Prostate gland (tissue), 2 donors: ENCODE results near the gene FSD1L.

Source experiments
- POLR2A ChIP-seq: fragments of 450-650 bp; IDR thresholded peaks from one replicate; pipeline ENCODE4 v1.6.1; 2016; ENCODE audit warnings: antibody characterized with exemption, mild to moderate bottlenecking
- POLR2AphosphoS5 ChIP-seq: sonication (generic); formaldehyde crosslinking; IDR thresholded peaks from one replicate; pipeline ENCODE4 v1.6.1; 2017; ENCODE audit warnings: antibody characterized with exemption
- TF ChIP-seq, protein P1 (sequence below), 4 experiments: fragments of 200-600 bp in 2 of 4; fragments of 450-650 bp in 2 of 4; sonication (generic) in 2 of 4; IDR thresholded peaks; 1 replicate in 3 of 4; 2 replicates in 1 of 4; pipeline ENCODE4 v1.5.1; 2016 to 2019; ENCODE audit warnings: antibody characterized with exemption in 4 of 4, mild to moderate bottlenecking in 2 of 4, moderate library complexity in 2 of 4

DNA sequence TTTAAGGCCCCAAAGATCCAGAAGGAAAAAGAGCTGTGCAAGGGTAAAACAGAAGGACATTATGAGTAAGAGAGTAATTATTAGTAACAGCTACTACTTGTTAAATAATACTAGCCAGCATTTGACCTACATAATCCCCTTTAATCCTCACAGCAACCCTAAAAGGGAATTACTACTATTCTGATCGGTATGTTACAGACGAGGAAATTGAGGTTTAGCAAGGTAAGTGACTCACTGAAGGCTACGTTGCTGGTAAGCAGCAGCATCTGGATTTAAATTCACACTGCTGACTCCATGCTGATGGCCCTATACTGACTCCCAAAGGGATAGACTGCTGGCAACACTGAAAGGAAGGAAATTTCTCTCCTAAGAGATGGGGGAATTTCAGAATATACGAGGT is 3.7 kb upstream of the FSD1L start:
- TF ChIP-seq, protein P1, sequence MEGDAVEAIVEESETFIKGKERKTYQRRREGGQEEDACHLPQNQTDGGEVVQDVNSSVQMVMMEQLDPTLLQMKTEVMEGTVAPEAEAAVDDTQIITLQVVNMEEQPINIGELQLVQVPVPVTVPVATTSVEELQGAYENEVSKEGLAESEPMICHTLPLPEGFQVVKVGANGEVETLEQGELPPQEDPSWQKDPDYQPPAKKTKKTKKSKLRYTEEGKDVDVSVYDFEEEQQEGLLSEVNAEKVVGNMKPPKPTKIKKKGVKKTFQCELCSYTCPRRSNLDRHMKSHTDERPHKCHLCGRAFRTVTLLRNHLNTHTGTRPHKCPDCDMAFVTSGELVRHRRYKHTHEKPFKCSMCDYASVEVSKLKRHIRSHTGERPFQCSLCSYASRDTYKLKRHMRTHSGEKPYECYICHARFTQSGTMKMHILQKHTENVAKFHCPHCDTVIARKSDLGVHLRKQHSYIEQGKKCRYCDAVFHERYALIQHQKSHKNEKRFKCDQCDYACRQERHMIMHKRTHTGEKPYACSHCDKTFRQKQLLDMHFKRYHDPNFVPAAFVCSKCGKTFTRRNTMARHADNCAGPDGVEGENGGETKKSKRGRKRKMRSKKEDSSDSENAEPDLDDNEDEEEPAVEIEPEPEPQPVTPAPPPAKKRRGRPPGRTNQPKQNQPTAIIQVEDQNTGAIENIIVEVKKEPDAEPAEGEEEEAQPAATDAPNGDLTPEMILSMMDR (IDR thresholded peaks at IDR 0.05) = no peak
- TF ChIP-seq POLR2A = no peak
- no peak for TF ChIP-seq POLR2AphosphoS5
